LoVo (cell line): Measurements from ENCODE around the gene NRAS.
"Not testable (repeated sequence)": the region's sequence is repeated elsewhere in the genome, so short reads cannot be mapped to it uniquely, and the experiment has no call there.

ENCODE experiments used
- DNase-seq: peaks from one replicate; pipeline ENCODE4 v3.0.0-alpha.2; 2016; ENCODE audit warnings: low spot score

The NRAS gene

GRCh38 chr1:114716304-114717170 lies at the start of gene NRAS:
Gene NRAS (minus strand): TSS chr1:114716771. CDS start chr1:114716160, 611 bp downstream.
- DNase-seq: peak; percentile 90

DNA sequence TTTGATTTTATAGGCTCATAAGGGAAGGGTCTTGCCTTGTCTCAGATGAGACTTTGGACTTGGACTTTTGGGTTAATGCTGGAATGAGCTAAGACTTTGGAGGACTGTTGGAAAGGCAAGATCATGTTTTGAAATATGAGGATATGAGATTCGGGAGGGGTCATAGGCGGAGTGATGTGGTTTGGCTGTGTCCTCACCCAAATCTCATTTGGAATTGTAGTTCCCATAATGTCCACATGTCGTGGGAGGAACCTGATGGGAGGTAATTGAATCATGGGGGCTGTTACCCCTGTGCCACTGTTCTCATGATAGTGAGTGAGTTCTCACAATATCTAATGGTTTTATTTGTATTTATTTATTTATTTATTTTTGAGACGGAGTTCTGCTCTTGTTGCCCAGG lies 48.1 kb upstream of the NRAS start:
- no peak for DNase-seq

GRCh38 chr1:114758256-114758832 lies 41.8 kb upstream of the NRAS start:
- DNase-seq: peak; percentile 21

DNA sequence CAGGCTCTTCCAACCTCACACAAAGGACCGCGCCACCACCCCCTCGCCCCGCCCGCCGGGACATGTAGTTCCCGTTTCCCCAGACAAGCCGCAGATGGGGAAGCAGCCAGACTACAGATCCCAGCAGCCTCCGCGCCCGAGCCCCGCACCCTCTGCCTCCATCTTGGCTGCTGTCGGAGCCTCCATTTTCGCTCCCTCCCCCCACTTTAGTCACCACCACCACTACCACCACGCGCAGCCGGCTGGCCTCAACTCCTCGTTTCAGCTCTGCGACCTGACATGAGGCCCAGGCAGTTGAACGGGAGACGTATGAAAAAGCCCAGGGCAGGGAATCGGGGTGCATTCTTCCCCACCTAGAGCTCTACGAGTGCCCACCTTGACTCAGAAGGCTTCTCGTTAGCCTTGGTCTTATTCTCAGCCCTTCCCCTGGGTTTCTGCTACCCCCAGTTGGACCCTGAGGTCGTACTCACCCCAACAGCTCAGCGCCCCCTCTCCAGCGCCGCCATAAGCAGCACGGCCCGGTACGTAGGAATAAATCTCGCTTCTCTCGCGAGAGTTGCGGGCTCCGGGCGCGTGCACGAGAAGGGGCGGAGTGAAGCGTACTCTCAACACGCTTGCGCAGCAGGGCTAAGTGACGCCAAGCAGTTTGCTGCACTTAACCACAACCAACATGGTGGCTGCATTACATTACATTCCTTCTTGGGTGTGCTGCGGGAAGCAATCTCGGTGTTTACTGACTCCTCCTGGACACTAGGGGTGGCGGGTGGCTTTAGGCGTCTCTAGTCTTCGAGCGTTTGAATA lies 41.1 kb upstream of the NRAS start, which contains the start of gene CSDE1:
Gene CSDE1, minus strand, starts transcription at position 530 of the 801 bp plus-strand sequence. CDS start 18,094 bp downstream, outside the sequence.
- peak; percentile 99 for DNase-seq

- DNase-seq: peak; percentile 26
These were observed 40.4 kb upstream of the NRAS start for GRCh38 chr1:114756949-114757454.

DNA sequence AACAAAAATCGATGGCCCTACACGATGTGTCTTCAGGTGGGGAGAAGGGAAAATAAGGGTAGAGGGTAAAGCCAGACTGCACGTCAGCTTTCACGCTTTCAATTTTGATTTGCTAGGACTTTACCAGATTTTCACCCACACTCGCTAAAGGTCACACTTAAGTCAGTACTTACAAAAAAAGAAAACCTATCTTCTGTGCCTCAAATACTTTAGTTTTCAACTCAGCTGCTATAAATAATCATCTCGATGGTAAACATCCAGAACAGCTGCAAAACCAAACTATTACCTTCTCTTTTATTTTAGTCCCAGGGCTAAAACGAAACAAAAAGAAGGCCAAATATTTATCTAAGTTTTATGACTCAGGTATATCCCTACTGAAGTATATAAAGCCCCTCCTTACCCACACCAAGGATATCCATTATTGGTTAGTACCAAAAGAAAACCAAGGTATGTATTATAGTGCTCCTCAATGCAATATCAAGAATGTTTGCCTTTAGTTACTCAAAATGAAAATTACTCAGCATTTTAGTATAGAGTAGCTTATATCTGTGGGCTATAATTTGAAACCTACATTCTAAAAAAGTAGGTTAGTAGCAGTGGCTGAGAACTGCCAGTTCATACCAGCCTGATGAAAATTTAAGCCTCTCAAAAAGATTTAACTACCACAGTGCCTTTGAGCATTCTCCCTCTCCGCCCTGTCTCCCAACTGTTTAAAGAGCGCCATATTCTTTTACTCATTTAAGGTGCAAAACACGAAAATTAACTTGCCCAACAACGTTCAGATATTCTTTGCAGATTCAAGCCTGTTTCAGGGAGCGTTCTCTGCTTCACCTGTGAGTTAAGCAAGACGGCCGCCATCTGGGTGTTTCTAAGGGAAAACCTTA lies 39.7 kb upstream of the NRAS start:
- DNase-seq: no peak

DNA sequence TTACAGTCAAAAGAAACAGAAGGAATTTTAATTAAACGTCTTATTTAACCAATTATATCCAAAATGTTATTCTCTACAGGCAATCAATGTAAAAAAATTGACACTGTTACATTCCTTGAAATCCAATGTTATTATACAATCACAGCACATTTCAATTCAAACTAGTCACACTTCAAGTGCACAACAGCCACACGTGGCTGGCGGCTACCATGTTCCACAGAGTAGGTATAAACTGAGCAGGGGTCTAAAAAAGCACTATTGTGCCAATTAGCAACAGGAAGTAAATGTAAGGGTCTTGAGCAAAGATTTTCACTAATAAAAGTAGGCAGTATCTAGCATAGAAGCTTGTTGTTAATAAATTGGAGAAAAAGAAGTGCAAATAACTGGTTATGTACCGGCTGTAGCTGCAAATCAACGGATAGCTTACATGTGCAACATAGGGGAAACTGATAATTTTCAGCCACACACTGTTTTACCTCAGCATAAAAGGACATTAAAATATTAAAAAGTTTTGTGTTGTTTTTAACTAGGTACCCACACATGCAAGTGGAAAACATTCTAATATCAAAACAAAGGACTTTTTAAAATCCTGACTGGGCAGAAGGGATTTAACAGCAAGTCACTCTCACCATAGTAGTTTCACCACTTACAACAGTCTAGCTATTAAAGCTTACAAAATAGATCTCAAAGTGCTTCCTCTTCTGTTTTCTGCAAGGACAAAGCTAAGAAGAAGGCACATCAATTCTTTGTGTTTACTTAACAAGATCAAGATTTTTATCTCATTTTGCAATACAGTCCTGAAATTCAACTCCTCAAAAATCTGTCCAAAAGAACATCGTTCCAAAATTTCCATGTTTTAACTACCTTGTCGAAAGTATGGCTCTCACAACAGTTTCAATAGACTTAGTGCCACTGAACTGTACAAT lies 38.7 kb upstream of the NRAS start:
- DNase-seq: no peak

DNA sequence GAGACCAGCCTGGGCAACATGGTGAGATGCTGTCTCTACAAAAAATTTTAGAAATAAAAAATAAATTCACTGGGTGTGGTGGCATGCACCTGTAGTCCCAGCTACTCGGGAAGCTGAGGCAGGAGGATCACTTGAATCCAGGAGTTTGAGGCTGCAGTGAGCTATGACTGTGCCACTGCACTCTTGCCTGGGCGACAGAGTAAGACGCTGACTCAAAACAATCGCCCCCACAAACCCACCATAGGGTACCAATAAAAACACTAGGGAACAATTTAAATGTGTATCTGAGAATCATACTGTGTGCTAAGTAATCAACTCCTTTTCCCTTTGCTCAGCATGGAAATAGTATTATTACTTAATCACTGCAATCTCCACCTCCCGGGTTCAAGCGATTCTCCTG lies 37.1 kb upstream of the NRAS start:
- DNase-seq: not testable (repeated sequence)

DNA sequence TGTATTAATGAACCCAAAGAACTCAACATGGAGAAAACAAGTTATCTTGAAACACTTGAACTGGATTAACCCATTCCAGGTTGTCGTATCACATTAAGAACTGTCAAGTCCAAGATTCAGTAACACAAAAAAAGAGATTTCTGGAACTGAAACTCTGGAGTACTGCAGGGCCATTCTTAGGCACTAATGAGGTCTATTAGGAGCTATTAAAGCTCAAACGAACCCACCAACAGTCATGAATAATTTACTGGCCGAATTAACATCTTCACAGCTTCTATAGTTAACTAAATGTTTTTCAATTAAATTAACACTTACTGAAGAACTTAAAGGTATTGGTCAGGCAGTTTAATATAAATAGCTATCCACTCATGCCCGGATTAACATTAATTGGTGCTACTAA lies 36.6 kb upstream of the NRAS start:
- DNase-seq: no peak

DNA sequence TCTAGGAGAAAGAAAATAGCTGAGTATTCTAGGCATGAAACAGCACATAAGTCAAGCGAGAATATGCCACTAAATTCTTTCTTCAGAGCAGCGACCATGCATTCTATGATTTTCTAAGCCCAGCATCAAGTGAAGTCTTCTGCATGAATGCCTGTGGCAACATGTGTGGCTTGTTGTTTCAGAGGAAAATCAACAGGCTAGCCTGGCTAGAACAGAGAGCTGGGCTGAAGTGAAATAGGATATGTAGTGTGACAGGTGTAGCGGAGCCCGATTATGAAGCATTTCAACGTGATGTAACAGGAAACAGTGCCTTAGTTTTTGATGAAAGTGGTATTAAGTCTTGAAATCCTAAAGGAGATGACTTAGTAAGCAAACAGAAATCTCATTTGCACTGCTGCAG lies 34.2 kb upstream of the NRAS start:
- DNase-seq: no peak

- no peak for DNase-seq
These were observed 33.3 kb upstream of the NRAS start for GRCh38 chr1:114749835-114750234.

GRCh38 chr1:114746450-114747121 lies 30.0 kb upstream of the NRAS start:
- DNase-seq: no peak

- no peak for DNase-seq
These were observed 28.7 kb upstream of the NRAS start for GRCh38 chr1:114745291-114745690.

DNA sequence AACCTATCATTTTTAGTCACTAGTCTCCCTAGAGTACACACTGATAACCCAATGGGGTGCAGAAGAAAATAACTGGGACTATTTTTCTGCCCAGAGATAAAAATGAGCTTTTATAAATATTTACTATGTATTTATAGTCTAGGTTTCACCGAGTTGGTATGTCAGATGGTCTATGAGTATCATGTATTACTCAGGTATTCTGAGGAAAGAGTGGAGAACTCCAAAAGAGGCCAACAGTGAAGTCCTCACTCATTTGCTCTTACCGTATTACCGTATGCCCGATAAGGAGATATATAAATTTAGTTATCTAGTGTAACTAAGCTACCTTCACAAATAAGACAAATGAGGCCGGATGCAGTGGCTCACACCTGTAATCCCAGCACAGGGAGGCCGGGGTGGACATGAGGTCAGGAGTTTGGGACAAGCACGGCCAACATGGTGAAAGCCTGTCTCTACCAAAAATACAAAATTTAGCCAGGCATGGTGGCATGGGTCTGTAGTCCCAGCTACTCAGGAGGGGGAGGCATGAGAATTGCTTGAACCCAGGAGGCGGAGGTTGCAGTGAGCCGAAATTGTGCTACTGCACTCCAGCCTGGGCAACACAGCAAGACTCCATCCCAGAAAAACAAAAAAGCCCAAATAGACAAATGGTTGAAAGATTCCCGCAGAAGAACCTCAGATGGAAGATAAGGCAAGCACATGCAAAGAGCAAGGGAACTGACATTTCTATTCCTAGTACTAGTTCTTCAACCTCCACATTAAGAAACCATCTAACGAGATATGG lies 25.6 kb upstream of the NRAS start:
- DNase-seq: no peak

GRCh38 chr1:114740331-114740730 lies 23.8 kb upstream of the NRAS start:
- no peak for DNase-seq

GRCh38 chr1:114737314-114737849 lies 20.8 kb upstream of the NRAS start:
- no peak for DNase-seq

GRCh38 chr1:114735479-114735878 lies 18.9 kb upstream of the NRAS start:
- no peak for DNase-seq

DNA sequence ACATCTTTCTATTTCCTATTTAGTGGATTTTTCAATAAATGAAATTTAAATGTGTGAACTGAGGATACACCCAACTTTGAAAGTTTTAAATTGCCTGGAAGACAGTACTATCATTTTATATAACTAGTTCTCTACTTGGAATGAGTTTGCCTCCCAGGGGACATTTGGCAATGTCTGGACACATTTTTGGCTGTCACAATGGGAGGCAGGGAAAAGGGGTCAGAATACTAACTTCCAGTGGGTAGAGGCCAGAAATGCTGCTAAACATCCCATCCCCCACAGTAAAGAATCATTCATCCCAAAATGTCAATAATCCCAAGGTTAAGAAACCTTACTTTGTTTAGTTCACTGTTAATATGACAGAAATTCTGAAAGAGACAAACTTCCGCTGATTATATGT lies 13.2 kb upstream of the NRAS start:
- no peak for DNase-seq

- DNase-seq: no peak
These were observed 12.0 kb upstream of the NRAS start for GRCh38 chr1:114728553-114728952.
